PC-9 (cell line): ENCODE data around the gene OTX1. TPM values are rescaled to one million over a fixed set of nuclear protein-coding genes. Genes with fewer than 3 reads are reported as not detected.

Experiments
- Bru-seq: library from RNA; stranded (reverse); fragments of 400-500 nt; gene quantifications from one replicate; lab custom pipeline; 2021; lab: Mats Ljungman, UMichigan
- BruChase-seq, 2 experiments: library from RNA; stranded (reverse); fragments of 400-500 nt; gene quantifications; one replicate each; lab custom pipeline; 2021; lab: Mats Ljungman, UMichigan
- BruUV-seq: library from RNA; stranded (reverse); fragments of 400-500 nt; replicated peaks from 2 replicates; lab custom pipeline; 2021; lab: Mats Ljungman, UMichigan
- CTCF ChIA-PET: fragments of 300-600 bp; sonication (Branson Sonifier 250); formaldehyde crosslinking; loops from one replicate; lab custom pipeline; 2022; ENCODE audit warnings: antibody characterized with exemption; lab: Charles Lee
- POLR2A ChIA-PET: fragments of 300-600 bp; sonication (Branson Sonifier 250); formaldehyde crosslinking; loops from one replicate; lab custom pipeline; 2022; ENCODE audit warnings: antibody characterized with exemption; ENCODE audit not compliant: unreplicated experiment; lab: Charles Lee
- DNase-seq, 2 experiments: peaks; one replicate each; pipeline versions ENCODE4 v3.0.0 to v3.0.0-alpha.2; 2015 to 2022; ENCODE audit warnings: mixed read lengths in 1 of 2
- H2AFZ ChIP-seq: fragments of 200-600 bp; sonication (generic); 2 replicates; pipeline ENCODE4 v1.8.1; 2017; ENCODE audit warnings: antibody characterized with exemption
- H3F3A ChIP-seq: fragments of 200-600 bp; sonication (generic); 2 replicates; pipeline ENCODE4 v1.8.1; 2017; ENCODE audit warnings: antibody characterized with exemption, mild to moderate bottlenecking, low read depth; ENCODE audit not compliant: insufficient read depth
- H3K27ac ChIP-seq: fragments of 200-600 bp; sonication (generic); 2 replicates; pipeline ENCODE4 v1.6.1; 2016; ENCODE audit warnings: mixed run types
- H3K27me3 ChIP-seq: fragments of 200-600 bp; sonication (generic); 2 replicates; pipeline ENCODE4 v1.6.1; 2016; ENCODE audit warnings: low read depth, mixed run types; ENCODE audit not compliant: insufficient read depth
- H3K36me3 ChIP-seq: fragments of 200-600 bp; sonication (generic); 2 replicates; pipeline ENCODE4 v1.6.1; 2016; ENCODE audit warnings: low read depth, mixed run types
- H3K4me1 ChIP-seq: fragments of 200-600 bp; sonication (generic); replicated peaks from 2 replicates; pipeline ENCODE4 v1.6.1; 2016; ENCODE audit warnings: mixed run types; ENCODE audit not compliant: insufficient read depth
- H3K4me2 ChIP-seq: fragments of 200-600 bp; sonication (generic); 2 replicates; pipeline ENCODE4 v1.6.1; 2017; ENCODE audit warnings: mixed run types
- H3K4me3 ChIP-seq: fragments of 200-600 bp; sonication (generic); 2 replicates; pipeline ENCODE4 v1.6.1; 2016; ENCODE audit warnings: mixed run types
- H3K79me2 ChIP-seq: fragments of 200-600 bp; sonication (generic); 2 replicates; pipeline ENCODE4 v1.6.1; 2017; ENCODE audit warnings: low read depth, mixed run types
- H3K9me2 ChIP-seq: fragments of 200-600 bp; sonication (generic); 2 replicates; pipeline ENCODE4 v1.8.1; 2017; ENCODE audit warnings: mild to moderate bottlenecking; ENCODE audit not compliant: insufficient read depth
- H3K9me3 ChIP-seq: fragments of 200-600 bp; sonication (generic); 2 replicates; pipeline ENCODE4 v1.8.1; 2016; ENCODE audit warnings: low read depth; ENCODE audit not compliant: insufficient read depth
- H4K20me1 ChIP-seq: fragments of 200-600 bp; sonication (generic); 2 replicates; pipeline ENCODE4 v1.8.1; 2017; ENCODE audit not compliant: insufficient read depth
- CTCF ChIP-seq: fragments of 200-600 bp; sonication (generic); conservative IDR thresholded peaks from 2 replicates; pipeline ENCODE4 v1.6.1; 2017; ENCODE audit warnings: mixed run types, antibody characterized with exemption, mild to moderate bottlenecking, moderate library complexity
- EZH2 ChIP-seq: fragments of 200-600 bp; sonication (generic); IDR thresholded peaks from 2 replicates; pipeline ENCODE4 v1.8.0; 2017; ENCODE audit warnings: antibody characterized with exemption, low read depth
- intact Hi-C: fragments of 100-400 bp; cut with micrococcal nuclease; formaldehyde crosslinking; loops from one replicate; pipeline ENCODE4 v1.10.0; 2022; ENCODE audit not compliant: unreplicated experiment
- long read RNA-seq: library from polyadenylated mRNA; stranded (forward); transcript quantifications from one replicate; pipeline ENCODE4 v2.0.0, GENCODE V29; 2022
- total RNA-seq: library from RNA; stranded (reverse); gene quantifications from 2 replicates; pipeline ENCODE4 v1.2.3, GENCODE V29; 2021

Gene OTX1
- total RNA-seq: 6.8 and 7.0 TPM in 2 replicates
- Bru-seq, nascent RNA: percentile 50 among the genes with signal in this experiment
- percentile 53 among the genes with signal in this experiment for BruChase-seq, experiment 1, labeled RNA remaining after a 2-hour chase
- BruChase-seq, experiment 2, labeled RNA remaining after a 6-hour chase: percentile 44 among the genes with signal in this experiment
- long read RNA-seq, partial matches to known transcripts: 7 of 11 reads
- long read RNA-seq, other reads (novel, unspliced or antisense): 1 of 11 reads

DNA sequence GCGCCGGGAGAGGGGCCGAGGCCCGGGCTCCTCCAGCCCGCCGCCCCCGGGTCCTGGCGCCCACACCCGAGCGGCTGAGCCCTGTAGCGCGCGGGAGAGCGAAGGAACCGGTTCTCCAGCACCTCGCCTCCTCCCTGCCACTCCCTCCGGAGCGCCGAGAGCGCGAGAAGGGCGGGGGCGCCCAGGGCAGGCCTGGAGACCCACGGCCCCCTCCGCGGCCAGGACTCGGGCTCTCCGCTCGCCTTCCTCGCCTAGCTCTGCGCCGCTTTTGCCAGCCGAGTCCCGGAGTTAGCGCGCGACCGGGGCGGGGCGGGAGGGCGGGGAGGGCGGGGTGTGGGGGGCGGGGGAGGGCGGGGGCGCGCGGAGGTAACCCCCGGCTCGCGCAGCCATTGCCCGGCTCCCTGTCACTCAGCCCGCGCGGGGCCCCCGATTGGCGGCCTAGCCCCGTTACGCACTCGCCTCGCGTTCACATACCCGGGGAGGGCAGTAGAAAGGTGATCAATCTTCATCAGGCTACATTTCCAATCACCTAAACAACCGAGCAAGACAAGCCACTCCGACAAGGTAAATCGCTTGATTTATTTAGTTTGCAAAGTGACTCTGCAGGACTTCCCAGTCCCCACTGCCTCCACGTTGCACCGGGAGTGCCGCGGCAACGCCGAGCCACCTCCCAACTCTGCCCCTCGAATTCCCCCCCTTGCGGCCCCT lies at the start of gene OTX1:
Gene OTX1 (plus strand): TSS at position 497 of the 708 bp plus-strand sequence. CDS start 2,161 bp downstream, outside the sequence.
- TF ChIP-seq EZH2: no peak
- no peak for TF ChIP-seq CTCF
- Histone ChIP-seq H3K4me3 (peak within 1 kb of the TSS; percentile 100), H2AFZ (peak within 1 kb of the TSS; percentile 100), H3K9me2 (no peaks in the 10 kb centered on the region), H3K4me2 (peak within 1 kb of the TSS; percentile 99), H3K27me3 (no peaks in the 10 kb centered on the region), H3K27ac (peak within 1 kb of the TSS; percentile 28), H3F3A (peaks cover 11% of the 10 kb centered on the region; the same call in 1 of the 2 replicates), H3K9me3 (no peaks in the 10 kb centered on the region), H3K36me3 (no peaks in the 10 kb centered on the region), H3K79me2 (no peaks in the 10 kb centered on the region), H4K20me1 (no peaks in the 10 kb centered on the region), H3K4me1 (0 out of 2 replicates have a peak, but pooled peaks cover 6% of the 10 kb centered on the region)
- ChIA-PET POLR2A (interaction anchor here (0.7 kb wide), 1 partner anchor 643 kb away, joined by 4 read pairs; no protein-coding TSS in a partner anchor), CTCF (no interaction called here)
- intact Hi-C loops: loop anchor here (2.0 kb wide), 1 partner anchor 1700 kb away; no protein-coding TSS in a partner anchor
- peak; percentile 77 to 93 for DNase-seq
- no TSS peak for BruUV-seq

- Histone ChIP-seq H3K9me3 (no peaks in the 10 kb centered on the region), H3K4me3 (no peak overlapping the region), H4K20me1 (no peaks in the 10 kb centered on the region), H3F3A (no peaks in the 10 kb centered on the region), H3K4me2 (no peak overlapping the region), H3K9me2 (no peaks in the 10 kb centered on the region), H3K4me1 (no peaks in the 10 kb centered on the region), H3K36me3 (peaks cover 15% of the 10 kb centered on the region; the same call in 1 of the 2 replicates), H3K79me2 (no peaks in the 10 kb centered on the region), H2AFZ (no peak overlapping the region), H3K27ac (no peak overlapping the region), H3K27me3 (no peaks in the 10 kb centered on the region)
- ChIA-PET POLR2A (interaction anchor here (0.8 kb wide), 1 partner anchor 1979 kb away, joined by 6 read pairs; no protein-coding TSS in a partner anchor), CTCF (no interaction called here)
- no peak for DNase-seq
- TF ChIP-seq EZH2 (no peak), CTCF (no peak)
- BruUV-seq: no TSS peak
- intact Hi-C loops: no loop called here
Observed at GRCh38 chr2:63001576-63001975, 49.1 kb upstream of the OTX1 start.

- CTCF ChIA-PET: no interaction called here
- intact Hi-C loops: no loop called here
- Histone ChIP-seq H3K4me2 (no peak overlapping the region), H4K20me1 (no peaks in the 10 kb centered on the region), H3K9me3 (no peaks in the 10 kb centered on the region), H3K27ac (no peak overlapping the region), H3K79me2 (no peaks in the 10 kb centered on the region), H2AFZ (no peak overlapping the region), H3K4me3 (no peak overlapping the region), H3K9me2 (no peaks in the 10 kb centered on the region), H3K36me3 (peaks cover 12% of the 10 kb centered on the region; the same call in 1 of the 2 replicates), H3K4me1 (no peaks in the 10 kb centered on the region), H3K27me3 (no peaks in the 10 kb centered on the region), H3F3A (no peaks in the 10 kb centered on the region)
- TF ChIP-seq EZH2 (no peak), CTCF (no peak)
- POLR2A ChIA-PET: no interaction called here
- no TSS peak for BruUV-seq
- no peak for DNase-seq
Observed at GRCh38 chr2:63003351-63003750, 47.3 kb upstream of the OTX1 start.
